Femur (tissue), 1 donor: Measurements from ENCODE around the gene ALDOA.
A peak's percentile ranks its signal among the peaks of the same experiment; 100 is the strongest.

Experiments used
- DNase-seq: peaks from one replicate; pipeline ENCODE4 v3.0.0-alpha.2; 2017

ALDOA gene

GRCh38 chr16:30070490-30070889 lies 4.9 kb downstream of the ALDOA start:
- no peak for DNase-seq

GRCh38 chr16:30075503-30076275 lies 10.1 kb downstream of the ALDOA start, which contains the start of gene PPP4C:
PPP4C (plus strand) TSS chr16:30075994; CDS start chr16:30076378, 384 bp downstream.
- peak; percentile 95 for DNase-seq

GRCh38 chr16:30076276-30076791 lies 10.8 kb downstream of the ALDOA start:
- DNase-seq = no peak

- no peak for DNase-seq
Observed at GRCh38 chr16:30077656-30078055, 12.1 kb downstream of the ALDOA start.

GRCh38 chr16:30078744-30079143 lies 13.2 kb downstream of the ALDOA start:
- DNase-seq = no peak

GRCh38 chr16:30079480-30079879 lies 13.9 kb downstream of the ALDOA start:
- no peak for DNase-seq

- no peak for DNase-seq
Observed at GRCh38 chr16:30082545-30083090, 17.1 kb downstream of the ALDOA start.

GRCh38 chr16:30083216-30084055 lies 17.9 kb downstream of the ALDOA start:
- no peak for DNase-seq

- DNase-seq = no peak
Observed at GRCh38 chr16:30084096-30084815, 18.7 kb downstream of the ALDOA start.

- DNase-seq = no peak
Observed at GRCh38 chr16:30084816-30085159, 19.2 kb downstream of the ALDOA start.

- no peak for DNase-seq
Observed at GRCh38 chr16:30085247-30085646, 19.7 kb downstream of the ALDOA start.

GRCh38 chr16:30085820-30086219 lies 20.3 kb downstream of the ALDOA start:
- DNase-seq = no peak

- no peak for DNase-seq
Observed at GRCh38 chr16:30086291-30087140, 21.0 kb downstream of the ALDOA start.

- DNase-seq = no peak
Observed at GRCh38 chr16:30087181-30087898, 21.8 kb downstream of the ALDOA start.

GRCh38 chr16:30088237-30088831 lies 22.8 kb downstream of the ALDOA start:
- no peak for DNase-seq

GRCh38 chr16:30088832-30089624 lies 23.5 kb downstream of the ALDOA start:
- no peak for DNase-seq

GRCh38 chr16:30090610-30091331 lies 25.2 kb downstream of the ALDOA start:
- DNase-seq = no peak

- peak; percentile 95 for DNase-seq
Observed at GRCh38 chr16:30091474-30092372, 26.2 kb downstream of the ALDOA start, which contains the start of gene TBX6. TBX6 (minus strand) TSS chr16:30091924; CDS start chr16:30091193, 731 bp downstream.
